ENCODE data around the gene EIF5A.

DNA sequence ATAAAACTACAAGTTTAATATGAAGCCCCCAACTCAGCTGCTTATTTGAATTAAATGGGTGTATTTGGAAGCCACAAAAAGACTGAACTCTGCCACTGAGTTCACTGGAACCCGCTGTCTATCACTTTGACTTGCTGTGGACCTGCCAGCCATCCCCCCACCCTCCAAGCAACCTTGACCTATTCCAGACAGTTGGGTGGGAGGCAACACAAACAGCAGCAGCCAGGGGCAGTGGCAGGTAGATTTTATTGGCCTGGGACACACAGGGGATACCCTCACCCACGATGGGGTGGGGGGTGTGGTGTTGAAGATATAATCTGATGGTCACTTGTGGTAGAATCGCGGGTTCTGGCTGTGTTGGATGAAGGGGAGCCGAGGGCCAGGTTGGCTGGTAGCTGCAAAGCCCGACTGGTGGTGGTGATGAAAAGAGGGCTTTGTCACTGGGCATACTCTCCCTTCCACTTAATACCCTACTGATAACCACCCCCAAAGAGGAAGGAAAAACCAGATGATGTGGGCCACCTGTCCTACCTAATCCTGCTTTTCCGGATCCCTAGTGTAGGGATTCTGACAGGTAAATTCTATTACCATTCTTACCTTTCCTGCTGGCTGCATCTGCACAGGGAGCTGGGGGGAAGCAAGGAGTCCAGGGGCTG lies 5.1 kb downstream of the EIF5A start:
- no peak for TF ChIP-seq POLR2A (IDR thresholded peaks at IDR 0.05)
- TF ChIP-seq, protein P1, sequence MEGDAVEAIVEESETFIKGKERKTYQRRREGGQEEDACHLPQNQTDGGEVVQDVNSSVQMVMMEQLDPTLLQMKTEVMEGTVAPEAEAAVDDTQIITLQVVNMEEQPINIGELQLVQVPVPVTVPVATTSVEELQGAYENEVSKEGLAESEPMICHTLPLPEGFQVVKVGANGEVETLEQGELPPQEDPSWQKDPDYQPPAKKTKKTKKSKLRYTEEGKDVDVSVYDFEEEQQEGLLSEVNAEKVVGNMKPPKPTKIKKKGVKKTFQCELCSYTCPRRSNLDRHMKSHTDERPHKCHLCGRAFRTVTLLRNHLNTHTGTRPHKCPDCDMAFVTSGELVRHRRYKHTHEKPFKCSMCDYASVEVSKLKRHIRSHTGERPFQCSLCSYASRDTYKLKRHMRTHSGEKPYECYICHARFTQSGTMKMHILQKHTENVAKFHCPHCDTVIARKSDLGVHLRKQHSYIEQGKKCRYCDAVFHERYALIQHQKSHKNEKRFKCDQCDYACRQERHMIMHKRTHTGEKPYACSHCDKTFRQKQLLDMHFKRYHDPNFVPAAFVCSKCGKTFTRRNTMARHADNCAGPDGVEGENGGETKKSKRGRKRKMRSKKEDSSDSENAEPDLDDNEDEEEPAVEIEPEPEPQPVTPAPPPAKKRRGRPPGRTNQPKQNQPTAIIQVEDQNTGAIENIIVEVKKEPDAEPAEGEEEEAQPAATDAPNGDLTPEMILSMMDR (IDR thresholded peaks at IDR 0.05 in 4 of 5, conservative IDR thresholded peaks at IDR 0.05 in 1 of 5): no peak

Measured in gastrocnemius medialis (tissue), 4 donors.